Epidermal melanocyte (primary cell): ENCODE results near the gene TBC1D22A.

Source experiments
- DNase-seq: peaks from one replicate; pipeline ENCODE4 v3.0.0; 2011; ENCODE audit warnings: low spot score; ENCODE audit not compliant: insufficient read length

TBC1D22A gene

DNA sequence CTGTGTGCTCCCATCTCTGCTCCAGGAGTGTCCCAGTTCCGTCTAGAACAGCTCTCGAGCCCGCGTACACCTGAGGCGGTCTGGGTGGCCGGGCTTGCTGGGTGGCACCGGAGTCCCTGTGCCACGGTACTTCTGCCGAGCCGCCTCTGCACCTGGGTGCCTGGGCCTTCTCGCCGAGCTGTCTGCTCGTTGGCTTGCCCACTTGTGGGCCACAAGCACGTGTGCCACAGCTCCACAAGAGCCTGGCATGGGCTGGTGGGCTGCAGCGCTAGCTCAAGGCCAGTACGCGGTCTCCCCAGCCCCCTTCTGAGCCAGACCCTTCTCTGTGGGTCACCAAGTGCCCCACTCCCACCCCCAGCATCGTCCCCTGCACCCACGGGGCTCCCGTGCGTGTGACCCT, 388.0 kb downstream of the TBC1D22A start:
- no peak for DNase-seq

DNA sequence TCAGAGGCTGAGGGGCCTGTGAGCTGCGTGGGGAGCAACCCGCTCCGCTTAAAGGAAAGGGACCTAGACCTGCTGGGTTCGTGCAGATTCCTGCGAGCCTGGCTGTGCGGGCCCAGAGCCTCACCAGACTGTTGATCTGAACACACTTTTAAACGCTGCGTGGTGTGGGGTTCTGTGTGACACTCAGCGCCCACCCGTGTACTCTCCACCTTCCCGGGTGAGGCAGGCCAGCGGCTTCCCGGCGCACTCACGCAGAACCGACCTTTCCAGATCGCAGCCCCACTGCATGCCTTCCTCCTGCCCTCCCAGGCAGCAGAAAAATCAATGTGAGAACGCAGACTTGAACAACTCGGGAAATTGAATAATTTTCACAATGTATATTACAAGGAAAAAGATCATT, 388.6 kb downstream of the TBC1D22A start:
- no peak for DNase-seq

DNA sequence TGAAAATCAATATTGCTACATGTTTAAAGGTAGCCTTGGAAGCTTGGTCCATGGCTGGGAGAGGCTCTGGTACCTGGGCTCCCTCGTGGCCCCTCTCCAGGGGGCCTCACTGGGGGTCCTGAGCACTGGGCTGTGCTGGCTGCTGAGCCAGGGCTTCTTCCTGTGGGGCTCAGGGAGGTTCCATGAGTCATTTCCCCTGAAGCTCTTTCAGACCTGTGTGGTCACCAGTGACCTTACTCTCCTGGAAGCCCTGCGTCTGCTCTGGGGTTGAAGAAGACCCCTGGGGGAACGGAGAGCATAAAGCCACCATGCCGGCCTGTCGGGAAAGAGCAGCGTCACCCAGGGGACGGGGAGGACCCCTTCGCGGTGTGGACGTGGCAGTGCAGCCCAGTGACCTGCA, 389.0 kb downstream of the TBC1D22A start:
- DNase-seq: no peak

DNA sequence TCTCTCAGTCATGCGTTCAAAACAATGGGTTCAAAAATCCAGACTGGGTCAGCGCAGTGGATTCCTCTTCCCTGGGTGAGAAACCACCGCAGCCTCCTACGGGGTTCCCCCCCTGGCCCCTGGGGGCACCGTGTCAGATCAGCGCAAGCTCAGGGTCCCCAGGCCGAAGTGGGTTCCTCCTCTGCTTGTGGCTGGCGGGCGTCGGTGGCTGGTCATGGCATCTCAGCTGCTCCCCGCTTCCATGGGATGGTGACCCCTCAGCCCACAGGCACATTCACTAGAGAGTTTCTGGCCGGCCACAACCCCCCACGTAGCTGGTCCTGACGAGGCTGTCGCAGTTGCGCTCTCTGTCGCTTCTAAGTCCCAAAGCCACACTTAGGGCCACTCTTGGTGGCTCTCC, 389.8 kb downstream of the TBC1D22A start:
- no peak for DNase-seq

DNA sequence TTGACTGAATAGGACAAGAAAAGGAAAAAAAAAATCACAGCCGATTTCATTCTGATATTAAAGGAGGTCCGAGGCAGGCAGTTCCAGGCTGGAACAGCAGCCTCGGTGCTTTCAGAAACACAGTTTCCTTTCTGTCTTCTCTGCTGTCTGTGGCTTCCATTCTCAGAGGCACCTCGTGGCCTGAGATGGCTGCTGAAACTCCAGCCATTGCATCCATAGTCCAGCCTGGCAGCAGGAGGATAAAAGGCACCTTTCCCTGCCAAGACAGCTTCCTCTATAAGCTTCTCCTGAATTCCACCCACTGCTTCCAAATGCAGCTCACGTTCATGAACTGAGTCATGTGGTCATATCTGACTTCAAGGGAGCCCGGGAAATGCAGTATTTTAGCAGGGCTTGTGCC, 390.5 kb downstream of the TBC1D22A start:
- DNase-seq: no peak

DNA sequence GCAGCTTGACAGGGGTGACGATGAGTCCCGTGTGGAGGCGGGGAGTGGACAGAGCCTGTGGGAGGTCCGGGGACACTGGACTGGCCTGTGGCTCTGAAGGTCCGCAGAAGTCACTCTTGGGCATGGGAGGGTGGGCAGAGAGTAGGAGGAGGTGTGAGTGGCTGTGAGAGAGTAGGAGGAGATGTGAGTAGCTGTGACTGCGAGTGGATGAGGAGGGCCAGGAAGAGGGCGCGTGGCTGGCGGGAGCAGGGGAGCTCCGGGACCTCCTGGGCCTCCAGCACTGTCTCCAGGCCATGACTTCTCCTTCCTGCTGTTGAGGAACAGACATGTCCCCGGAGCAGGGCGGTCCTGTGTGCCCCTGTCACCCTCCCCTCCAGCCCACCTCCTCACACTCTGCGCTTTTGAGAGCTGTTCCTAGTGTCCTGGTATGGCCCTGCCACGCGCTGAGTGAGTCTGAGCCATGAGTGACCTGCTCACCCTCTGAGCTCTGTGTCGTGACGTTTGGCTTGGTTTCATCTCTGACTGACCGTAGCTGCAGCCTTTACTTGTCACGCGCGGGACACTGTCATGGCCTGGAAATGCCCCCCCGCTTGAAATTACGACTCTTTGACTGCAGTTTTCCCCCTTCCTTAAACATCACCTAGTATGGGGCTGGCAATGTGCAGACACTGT, 391.5 kb downstream of the TBC1D22A start:
- DNase-seq: no peak

DNA sequence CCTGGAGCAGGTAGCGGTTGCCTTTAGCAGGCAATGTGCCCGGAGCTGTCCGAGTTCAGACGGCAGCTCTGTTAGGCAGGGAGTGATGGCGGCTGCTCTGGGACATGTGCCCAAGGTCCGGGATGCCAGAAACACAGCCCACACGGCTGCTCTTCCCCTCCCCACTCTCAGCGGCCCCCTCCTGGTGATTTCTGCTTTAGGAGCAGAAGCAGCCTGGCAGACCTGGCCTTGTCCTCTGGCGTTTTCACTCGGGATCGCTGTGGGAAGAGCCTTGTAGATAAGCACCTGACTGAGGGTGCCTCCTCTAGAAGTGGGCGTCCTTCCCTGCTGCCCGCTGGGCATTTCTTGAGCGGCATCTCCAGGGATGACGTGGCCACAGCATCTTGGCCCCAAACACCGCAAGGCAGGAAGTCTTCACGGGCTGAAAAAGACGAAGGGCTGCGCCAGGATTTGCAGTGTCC, 392.2 kb downstream of the TBC1D22A start:
- no peak for DNase-seq

DNA sequence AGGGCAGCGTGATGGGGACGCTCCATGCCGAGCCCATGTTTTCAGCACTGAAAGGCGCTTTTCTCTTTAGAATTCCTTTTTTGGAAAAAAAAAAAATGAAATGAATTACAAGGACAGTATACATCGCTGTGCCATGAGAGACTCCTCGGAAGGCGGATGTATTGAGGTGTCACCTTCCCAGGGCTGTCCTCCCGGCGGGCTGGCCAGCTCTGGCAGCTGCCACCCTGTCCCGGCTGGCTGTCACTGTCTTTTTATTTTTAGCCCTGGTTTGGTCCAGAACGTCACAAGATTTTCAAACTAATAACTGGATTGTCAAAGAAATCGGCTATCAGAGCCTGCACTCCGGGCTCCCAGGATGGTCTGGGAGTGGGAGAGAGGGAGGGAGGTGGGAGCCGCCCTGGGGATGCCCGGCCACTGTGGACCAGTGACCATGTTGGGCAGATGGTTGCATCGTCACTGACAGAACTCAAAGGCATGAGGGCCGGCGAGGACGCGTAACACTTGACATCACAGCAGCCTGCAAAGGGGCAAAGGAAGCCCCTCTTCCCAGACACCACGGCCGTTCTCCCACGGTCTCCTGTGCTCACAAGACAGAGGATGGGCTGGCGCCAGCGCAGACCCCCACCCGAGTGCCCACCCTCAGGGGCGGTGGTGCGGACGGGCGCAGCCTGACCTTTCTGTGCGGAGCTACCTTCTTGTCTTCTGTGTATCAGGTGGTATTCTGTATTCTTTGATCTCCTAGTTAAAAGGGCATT, 392.9 kb downstream of the TBC1D22A start:
- DNase-seq: no peak

DNA sequence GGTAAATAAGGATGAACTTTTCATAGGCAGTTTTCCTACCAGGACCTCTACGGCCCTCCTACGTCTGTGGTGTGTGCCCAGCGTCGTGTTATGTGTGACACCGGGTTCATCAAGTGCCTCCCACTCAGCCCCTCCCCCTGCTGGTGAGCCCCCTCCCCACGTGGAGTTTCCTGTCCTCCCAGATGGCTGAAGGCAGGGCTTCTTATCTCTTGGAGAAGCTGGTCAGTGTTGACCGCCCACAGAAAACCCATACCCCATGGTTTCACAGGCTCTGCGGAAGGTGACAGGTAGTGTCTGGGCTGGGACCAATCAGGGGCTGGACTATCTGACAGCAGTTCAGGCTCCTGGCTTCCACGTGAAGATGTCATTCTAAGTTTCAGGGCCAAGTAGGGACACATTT, 393.5 kb downstream of the TBC1D22A start:
- DNase-seq: no peak

DNA sequence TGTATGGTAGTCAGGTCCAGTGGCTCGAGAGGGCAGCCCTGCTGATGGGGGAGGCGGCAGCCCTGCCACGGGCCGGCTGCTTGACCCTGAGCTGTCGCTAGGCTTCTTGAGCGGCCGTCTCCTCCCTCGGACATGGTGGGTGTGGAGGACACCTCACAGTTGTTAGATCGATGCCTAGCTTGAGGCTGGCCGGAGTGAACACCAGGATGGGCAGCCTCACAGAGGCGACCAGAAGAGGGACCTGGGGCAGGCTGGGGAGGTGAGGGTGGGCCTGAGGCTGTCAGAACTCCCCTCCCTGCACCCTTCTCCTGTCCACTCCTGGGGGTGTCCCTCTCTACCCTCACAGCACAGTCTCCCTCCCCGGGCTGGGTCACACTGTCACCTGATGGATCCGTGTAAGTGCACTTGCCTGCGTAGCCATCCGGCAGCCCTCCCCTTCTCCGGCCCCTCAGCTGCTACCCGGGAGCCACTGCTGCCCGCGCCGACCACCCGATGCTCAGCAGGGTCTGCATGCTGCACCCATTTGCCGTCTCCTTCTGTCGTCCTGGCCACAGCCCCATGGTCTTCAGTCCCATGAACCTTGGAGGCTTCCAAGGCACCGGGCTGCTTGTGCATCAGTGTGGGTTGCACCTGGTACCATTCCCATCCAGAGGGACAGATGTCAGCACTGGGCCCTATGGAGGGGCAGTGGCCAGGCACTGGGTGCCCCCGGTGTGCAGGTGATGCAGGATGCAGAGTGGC, 394.1 kb downstream of the TBC1D22A start:
- DNase-seq: no peak

DNA sequence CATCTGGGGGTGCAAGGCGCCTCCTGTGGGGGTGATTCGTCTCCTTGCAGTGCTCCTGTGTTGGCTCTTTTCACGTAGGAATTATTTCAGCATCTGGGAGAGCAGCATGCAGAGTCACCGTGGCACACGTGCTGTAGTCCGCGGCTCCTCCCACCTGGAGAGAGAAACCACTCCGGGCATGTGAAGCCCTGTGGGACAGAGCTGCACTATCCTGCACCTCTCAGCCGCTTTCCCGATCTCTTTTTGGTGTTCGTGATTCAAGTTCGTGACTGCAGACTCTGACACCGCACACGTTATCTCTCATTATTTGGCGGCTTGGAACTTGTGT, 394.6 kb downstream of the TBC1D22A start:
- DNase-seq: no peak

DNA sequence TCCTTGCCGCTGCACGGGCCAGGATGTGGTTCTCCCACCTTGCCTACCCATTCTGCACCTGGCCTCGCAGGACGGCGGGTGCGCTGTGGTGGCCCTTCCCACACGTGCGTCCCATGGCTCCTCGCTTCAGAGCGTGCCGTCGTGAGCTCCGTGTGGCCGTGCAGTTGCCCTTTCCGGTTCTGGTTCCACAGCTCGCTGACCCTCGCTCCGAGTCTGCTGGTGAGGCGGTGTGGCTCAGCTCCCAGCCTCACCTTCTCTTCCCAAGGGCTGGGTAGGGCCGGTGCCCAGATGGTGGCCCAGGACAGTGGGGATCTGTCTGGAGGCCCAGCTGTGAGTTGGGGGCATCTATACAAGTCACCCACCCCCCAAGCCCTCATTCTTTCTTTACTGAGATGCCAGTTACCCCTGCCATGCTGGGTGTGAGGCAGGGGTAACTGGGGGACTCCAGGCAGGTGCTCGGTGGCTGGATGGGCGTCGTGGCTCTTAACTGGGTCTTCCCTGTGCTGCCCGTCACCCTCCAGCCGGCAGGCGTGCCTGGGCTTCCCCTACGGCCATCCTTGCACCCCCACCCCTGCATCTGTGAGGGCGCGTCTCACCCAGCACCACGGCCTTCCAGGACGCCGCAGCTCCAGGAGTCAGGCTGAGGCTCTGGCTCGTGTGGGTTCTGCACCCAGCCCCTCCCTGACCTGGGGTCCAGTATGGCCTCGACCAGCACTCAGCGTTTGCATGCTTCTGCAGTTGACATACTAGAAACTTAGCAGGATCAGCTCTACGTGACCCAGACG, 395.2 kb downstream of the TBC1D22A start:
- DNase-seq: no peak

DNA sequence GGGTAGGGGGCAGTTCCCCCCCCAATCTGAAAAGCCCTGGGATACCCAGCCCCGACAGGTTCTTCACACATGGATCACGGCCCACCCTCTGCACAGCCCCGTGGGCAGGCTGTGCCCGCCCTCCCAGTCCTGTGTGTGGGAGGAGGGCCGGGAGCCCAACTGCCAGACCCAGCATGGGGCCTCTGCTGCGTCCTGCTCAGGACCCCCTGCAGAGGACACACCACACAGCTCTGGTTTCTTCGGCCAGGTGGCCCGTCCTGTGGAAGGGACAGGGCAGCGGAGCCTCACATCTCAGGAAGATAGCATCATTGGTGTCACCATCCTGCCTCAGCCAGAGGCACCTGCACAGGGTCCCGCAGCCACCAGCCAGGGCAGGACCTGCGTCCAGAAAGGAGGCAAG, 396.0 kb downstream of the TBC1D22A start:
- DNase-seq: no peak

DNA sequence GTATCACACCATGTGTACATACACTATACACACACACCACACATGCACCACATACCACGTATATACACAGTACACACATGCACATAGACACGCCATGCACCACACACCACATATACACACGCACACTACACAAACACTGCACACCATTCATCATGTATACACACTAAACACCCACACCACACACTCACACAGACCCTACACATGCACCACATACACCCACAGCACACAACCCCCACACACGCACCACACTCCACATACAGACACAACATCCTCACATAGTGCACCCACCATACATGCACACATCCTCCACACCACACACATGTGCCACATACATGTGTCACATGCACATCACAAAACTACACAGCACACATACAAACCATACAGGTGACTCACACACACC, 397.1 kb downstream of the TBC1D22A start:
- DNase-seq: no peak

DNA sequence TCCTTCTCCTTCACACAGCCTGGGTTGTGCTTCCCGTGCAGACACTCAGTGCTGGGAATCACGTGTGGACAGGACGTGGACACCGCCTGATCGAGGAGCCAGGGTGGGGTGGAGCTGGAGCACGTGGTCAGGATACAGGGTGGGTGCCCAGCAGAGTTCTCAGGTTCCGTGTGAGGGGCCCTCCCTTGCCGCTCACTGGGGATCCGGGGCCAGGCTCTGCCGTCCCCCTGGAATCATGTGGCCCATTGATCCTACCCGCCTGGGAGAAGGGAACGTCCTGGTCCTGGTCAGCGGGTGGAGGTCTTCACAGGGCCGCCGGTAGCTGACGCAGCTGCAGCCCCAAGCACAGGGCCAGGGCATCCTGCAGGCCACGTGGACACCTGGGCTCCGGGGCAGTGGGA, 397.7 kb downstream of the TBC1D22A start:
- DNase-seq: no peak

DNA sequence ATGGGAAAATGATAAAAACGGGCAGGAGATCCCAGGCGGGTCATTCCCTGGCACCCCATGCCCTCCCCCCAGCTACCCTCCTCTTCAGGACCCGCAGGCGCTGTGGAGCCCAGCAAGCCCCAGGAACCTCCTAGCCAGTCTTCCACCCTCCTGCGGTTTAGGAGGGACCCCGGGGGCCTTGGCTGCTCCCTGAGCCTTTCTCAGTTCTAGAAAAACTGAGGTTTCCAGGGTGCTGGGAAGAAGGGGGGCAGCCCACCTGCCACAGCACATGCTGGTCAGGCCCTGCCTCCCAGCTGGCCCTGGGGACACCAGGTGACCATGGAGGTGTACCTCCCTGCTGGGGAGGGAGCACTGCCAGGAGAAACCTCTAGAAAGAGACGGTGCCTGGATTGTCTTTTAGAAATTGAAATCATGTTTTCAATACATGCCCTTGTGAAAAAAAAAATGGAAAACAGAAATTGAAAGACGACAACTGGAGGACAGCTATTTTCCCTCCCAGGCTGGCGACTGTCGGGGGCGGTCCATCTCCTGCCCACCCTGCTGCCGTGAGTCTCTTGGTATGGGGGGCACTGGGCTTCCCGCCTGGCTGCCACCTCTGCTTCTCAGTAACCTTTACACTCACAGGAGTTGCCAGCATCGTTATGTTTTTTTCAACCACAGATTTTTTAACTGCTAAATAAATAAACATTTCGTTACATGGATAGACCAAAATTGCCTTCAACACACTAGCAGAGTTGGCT, 398.5 kb downstream of the TBC1D22A start:
- no peak for DNase-seq

DNA sequence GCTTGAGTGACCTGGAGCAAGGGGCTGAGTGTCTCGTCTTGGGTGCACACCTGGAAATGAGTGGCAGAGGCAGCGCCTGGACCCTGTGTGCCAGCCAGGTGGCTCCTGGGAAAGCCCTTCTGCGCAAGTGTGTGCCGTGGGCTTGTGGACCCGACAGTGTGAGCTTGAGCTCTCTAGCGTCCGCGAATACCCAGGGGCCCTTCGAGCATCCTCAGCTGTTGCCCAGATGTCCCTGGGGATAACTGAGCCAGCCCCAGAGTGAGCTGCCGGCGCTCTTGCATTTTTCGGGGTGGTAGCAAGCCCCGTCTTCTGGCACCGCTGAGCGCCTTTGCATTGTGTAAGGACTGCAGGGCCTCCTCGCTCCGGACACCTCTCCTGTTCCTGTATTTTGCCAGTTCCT, 399.2 kb downstream of the TBC1D22A start:
- no peak for DNase-seq

DNA sequence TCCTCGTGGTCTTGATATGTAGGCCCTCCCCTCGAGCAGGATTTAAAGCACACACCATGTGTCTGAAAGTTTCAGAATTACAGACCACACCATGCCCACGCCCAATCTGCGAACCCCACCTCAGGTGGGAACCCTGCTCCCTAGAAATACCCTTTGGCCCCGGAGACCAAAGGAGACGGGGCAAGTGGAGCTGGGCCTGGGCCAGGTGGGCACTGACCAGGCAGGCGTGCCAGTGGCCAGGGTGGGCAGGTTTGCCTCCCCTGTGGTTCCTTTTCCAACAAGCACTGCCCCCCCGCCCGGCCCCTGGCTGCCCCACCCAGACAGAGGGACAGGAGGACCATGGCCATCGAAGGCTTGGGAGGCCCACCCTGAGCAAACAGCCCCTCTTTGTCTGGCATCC, 400.4 kb downstream of the TBC1D22A start:
- no peak for DNase-seq

DNA sequence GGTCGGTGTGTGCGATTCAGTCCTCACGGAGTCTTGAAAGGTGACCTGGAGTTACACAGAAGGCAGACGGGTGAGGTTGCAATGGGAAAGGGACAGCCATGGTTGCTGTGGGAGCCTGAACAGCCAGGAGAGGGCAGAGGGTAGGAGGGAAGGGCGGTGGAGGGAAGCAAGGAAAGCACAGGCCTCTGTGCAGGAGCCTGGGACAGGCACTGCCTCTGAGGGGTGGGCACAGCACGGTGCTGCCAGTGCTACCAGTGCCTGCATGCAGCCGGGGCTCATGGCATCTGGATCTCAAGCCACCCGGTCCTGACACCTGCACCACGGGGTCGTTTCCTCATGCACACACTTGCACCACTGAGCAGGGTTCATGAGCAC, 401.0 kb downstream of the TBC1D22A start:
- DNase-seq: no peak

DNA sequence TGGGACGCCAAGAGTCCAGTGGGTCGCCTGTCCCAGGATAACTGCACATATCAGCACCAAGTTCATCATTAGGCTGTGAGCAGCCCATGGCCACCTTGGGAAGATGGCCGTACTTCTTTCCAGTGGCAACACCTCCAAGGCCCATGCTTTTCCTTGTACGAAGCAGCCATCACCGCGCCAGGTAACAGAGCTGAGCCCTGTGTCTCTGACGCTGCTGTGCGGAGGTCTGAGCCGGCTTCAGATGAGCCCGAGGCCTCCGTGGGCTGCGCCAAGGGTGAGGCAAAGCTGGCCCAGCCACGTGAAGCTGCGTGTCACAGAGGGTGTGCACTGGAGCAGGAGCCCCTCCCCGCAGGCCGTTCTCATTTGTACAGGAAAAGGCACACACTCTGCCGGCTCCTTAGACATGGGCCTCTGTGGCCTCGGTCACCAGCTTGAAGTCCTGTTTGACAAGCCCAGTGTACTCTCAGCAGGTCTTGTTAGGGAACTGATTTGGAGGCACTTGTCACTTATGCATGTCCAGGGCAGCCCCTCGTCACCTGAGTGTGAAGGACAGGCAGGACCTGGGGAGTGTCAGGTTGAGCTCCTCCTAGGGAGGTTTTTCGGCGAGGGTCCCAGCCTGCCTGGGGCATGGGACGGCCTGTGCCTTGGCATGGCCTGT, 401.5 kb downstream of the TBC1D22A start:
- no peak for DNase-seq
